ENCODE data around the gene WASF2. TPM values are rescaled to one million over a fixed set of nuclear protein-coding genes. Genes with fewer than 3 reads are reported as not detected.

Gene WASF2
- total RNA-seq, 1 donor from 2014 or later, result 33.7 TPM

- no peak for DNase-seq (ENCODE audit: low read depth, low spot score)
Observed at GRCh38 chr1:27359822-27360158, 130.2 kb downstream of the WASF2 start.

DNA sequence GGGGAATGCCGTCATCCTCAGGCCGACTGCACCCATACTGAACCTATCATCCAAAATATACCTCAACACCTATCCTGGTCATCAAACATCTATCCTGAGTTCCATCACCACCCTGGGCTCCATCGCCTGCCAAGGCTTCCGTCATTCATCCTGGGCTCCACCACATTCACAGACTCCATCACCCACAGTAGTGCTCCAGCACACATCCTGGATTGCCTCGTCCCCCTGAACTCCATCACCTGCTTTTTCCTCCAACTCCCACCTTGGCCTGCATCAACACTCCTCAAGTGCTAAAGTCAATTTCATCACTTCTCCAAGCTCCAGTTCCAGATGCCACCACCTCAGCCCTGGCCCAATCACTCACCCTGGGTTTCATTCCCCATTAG lies 131.0 kb downstream of the WASF2 start:
- no peak for DNase-seq (ENCODE audit: low read depth, low spot score)

DNA sequence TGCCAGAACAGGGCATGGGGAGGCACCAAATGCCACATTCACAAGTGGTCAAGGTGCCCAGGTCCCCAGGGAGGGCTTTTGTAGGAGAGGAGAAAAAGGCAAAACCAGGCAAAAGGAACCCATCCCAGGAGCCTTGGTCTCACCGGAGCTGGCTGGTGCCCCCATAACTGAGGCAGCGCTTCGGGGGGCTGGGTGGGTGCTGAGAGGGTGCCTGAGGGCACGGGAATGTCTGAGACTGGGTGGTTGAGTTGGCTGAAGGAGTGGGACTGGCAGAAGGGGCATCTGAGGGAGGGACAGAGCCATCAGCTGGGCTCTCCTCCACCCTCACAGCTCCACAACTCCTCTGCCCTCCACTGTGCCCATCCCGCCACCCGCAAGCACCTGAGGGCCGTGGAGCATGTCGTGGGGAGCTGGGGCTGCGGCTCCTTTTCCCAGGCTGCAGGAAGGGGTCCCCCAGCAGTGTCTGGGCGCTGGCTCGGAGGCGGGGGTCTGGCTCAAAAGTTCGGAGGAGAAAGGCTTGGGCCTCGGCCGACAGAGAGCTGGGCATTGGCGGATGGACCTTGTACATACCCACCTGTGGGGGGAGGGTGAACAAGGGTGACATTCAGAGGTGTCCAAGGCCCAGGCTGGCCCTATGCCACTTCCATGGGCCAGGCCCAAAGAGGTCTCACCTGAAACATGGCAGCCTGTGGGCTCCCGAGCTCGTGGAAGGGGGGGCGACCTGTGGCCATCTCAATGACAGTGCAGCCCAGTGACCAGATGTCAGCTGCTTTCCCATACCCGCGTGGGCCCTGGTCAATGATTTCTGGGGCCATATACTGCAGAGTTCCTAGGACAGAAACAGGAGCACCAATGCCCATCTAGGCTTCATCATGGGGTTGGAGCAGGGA lies 131.7 kb downstream of the WASF2 start:
- no peak for DNase-seq (ENCODE audit: low read depth, low spot score)

DNA sequence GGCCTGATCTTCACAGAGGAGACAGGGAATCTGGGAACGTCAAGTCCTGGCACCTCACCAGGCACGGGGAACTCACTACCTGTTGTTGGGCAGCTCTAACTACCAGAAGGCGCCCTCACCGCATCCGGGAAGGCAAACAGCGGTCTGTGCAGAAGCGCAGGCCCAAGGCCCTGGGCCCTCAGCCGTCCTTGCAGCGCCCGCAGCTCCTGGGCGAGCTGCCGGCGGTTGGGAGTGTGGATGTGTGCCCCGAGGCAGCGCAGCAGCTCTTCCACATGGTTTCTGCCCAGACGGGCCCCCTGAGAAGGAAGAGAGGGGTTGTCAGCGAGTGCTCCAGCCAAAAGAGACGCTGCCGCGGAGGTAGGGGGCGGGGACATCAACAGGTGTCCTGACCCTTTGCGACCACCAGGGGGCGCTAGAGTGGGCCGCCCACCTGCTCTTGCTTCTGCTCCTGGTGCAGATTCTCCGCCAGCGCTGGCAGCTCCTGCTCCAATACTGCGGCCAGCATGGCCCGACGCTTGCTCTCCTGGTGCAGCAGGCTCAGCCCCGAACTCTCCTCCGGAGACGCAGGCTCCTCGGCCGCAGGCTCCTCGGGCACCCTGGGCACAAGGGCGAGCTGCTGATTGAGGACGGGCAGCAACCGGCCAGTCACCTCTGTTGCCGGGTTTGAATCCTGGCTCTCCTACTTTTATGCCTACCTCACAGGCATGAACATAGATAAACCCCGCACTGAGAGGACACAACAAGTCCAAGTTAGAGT lies 132.5 kb downstream of the WASF2 start:
- DNase-seq (ENCODE audit: low read depth, low spot score), result no peak

GRCh38 chr1:27356619-27357280 lies 133.2 kb downstream of the WASF2 start:
- DNase-seq (ENCODE audit: low read depth, low spot score), result no peak

- no peak for DNase-seq (ENCODE audit: low read depth, low spot score)
Observed at GRCh38 chr1:27356277-27356618, 133.7 kb downstream of the WASF2 start.

- no peak for DNase-seq (ENCODE audit: low read depth, low spot score)
Observed at GRCh38 chr1:27355683-27356082, 134.3 kb downstream of the WASF2 start.

Other genes starting within 250 kb of the WASF2 start
- 26.3 and 33.2 TPM in 2 replicates for gene TMEM222, start 168.0 kb downstream of the WASF2 start, total RNA-seq
- gene SYTL1, start 148.1 kb downstream of the WASF2 start, total RNA-seq, result under 0.01 and 0.78 TPM in 2 replicates
- gene MAP3K6, start 123.2 kb downstream of the WASF2 start, total RNA-seq, result 10.0 and 10.4 TPM in 2 replicates
- gene FCN3, start 115.3 kb downstream of the WASF2 start, total RNA-seq, result 0.07 TPM in 1 of 2 replicates, not detected in the other
- gene CD164L2, start 106.8 kb downstream of the WASF2 start, total RNA-seq, result not detected in 2 replicates
- 0.49 and 0.86 TPM in 2 replicates for gene GPR3, start 97.5 kb downstream of the WASF2 start, total RNA-seq
- 4.3 and 7.0 TPM in 2 replicates for gene AHDC1, start 114.0 kb upstream of the WASF2 start, total RNA-seq
- 0.07 and 0.18 TPM in 2 replicates for gene FGR, start 145.0 kb upstream of the WASF2 start, total RNA-seq
- 41.0 and 41.1 TPM in 2 replicates for gene IFI6, start 182.0 kb upstream of the WASF2 start, total RNA-seq
- 12.0 and 14.7 TPM in 2 replicates for gene FAM76A, start 235.8 kb upstream of the WASF2 start, total RNA-seq

Data from pulmonary artery endothelial cell (primary cell).